Urinary bladder (tissue), 4 donors: Measurements from ENCODE around the gene NT5M. TPM values are rescaled to one million over a fixed set of nuclear protein-coding genes. Genes with fewer than 3 reads are reported as not detected.

Experiments
- DNase-seq: peaks from one replicate; pipeline ENCODE4 v3.0.0-alpha.2; 2015; ENCODE audit errors: extremely low spot score
- H3K27ac ChIP-seq: one replicate; pipeline ENCODE4 v1.5.1; 2013; ENCODE audit warnings: low read depth, mild to moderate bottlenecking, moderate library complexity
- H3K36me3 ChIP-seq: one replicate; pipeline ENCODE4 v1.6.1; 2013; ENCODE audit warnings: mild to moderate bottlenecking, moderate library complexity; ENCODE audit not compliant: insufficient read depth
- H3K4me1 ChIP-seq: one replicate; pipeline ENCODE4 v1.6.1; 2013; ENCODE audit warnings: mild to moderate bottlenecking, moderate library complexity; ENCODE audit not compliant: insufficient read depth
- H3K4me3 ChIP-seq: one replicate; pipeline ENCODE4 v1.5.1; 2013; ENCODE audit warnings: low read depth, low read length
- WGBS: extraction: QIAGEN DNeasy Blood & Tissue Kit; methylation state at CpG from one replicate; pipeline ENCODE4 v1.1.7; 2013; 5-methylcytosine and 5-hydroxymethylcytosine counted together
- polyA plus RNA-seq: library from polyadenylated mRNA; stranded (reverse); fragments of 200-250 nt; gene quantifications from one replicate; pipeline ENCODE4 v1.2.3, GENCODE V29; 2013
- total RNA-seq: library from RNA; depleted of rRNA; stranded (reverse); fragments of >200 nt; gene quantifications from one replicate; pipeline ENCODE4 v1.2.3, GENCODE V29; 2014
- donor health status: healthy with polysubstance abuse.
- donor health status: healthy.

The NT5M gene
- total and polyA plus RNA-seq, 2 donors, result 1.6 to 5.9 TPM

GRCh38 chr17:17386094-17386800 lies 83.1 kb downstream of the NT5M start:
- Histone ChIP-seq H3K4me3 (no peak overlapping the region), H3K36me3 (no peaks in the 10 kb centered on the region), H3K27ac (no peak overlapping the region), H3K4me1 (no peaks in the 10 kb centered on the region)
- no peak for DNase-seq
- 82% methylated on average over 15 of the region's 15 CpGs for WGBS

DNA sequence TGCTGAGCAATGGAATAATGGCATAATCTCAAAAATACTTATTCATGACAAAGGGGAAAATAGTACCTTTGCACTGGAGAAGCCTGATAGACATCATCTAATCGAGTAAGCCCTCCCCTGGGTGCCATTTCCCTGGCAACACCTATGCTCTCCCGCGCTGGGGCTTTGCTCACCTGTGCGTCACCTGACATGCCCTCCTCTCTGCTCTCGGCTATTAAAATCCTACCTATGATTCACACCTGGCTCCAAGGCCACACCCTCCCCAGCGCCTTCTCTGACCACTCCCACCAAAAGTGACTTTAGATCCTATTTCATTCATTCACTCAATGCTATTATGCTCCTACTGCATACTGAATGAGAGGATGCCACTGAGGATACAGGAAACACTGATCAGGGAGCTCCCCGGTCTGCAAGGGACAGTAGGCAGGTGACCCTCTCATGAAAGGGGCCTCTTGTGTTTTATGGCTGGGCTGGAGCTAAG lies 83.9 kb downstream of the NT5M start:
- no peaks in the 10 kb centered on the region for H3K36me3 ChIP-seq
- DNase-seq, result no peak
- H3K27ac ChIP-seq, result no peak overlapping the region
- WGBS, result 84% methylated on average over 7 of the region's 7 CpGs
- H3K4me3 ChIP-seq, result no peak overlapping the region
- no peaks in the 10 kb centered on the region for H3K4me1 ChIP-seq

DNA sequence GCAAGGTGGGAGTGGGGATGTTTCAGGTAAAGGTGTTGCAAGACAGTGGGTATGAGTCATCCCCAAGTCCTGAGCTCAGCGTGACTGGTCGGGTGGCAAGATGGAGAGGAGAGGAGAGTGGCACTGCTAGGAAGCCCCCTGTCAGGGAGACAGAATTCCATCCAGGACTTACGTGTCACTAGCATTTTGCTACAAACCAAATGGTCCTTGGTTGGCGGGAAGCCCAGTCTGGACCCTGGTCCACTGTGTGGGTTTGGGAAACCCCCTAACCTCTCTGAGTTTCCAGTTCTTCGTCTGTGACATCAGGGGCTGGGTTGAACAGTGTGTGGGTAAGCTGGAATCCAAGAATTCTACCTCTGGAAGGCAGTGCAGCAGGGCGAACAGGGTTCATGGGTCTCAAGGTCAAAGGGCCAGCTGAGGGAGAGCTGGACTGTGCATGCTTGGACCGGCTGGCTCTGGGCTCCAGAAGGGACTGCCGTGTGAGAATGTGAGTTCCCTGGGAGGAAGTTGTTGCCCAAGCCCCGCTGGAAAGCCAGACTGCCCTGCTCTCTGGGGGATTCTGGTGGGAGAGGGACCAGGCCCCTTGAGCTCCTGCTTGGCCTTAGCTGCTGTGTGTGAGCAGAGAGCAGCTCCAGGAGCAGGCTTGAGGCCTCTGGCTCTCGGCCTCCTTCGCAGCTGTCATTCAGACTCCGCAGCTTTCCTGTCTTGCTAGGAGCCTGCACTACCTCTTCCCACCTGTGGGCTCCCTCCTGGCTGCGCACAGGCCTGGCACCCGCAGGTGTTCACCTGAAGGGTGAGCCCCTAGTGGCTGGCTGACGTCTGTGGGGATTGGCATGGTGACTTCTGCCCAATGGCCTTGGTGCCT lies 84.6 kb downstream of the NT5M start:
- no peaks in the 10 kb centered on the region for H3K36me3 ChIP-seq
- no peaks in the 10 kb centered on the region for H3K4me1 ChIP-seq
- DNase-seq, result no peak
- 71% methylated on average over 15 of the region's 15 CpGs for WGBS
- no peak overlapping the region for H3K27ac ChIP-seq
- no peak overlapping the region for H3K4me3 ChIP-seq

DNA sequence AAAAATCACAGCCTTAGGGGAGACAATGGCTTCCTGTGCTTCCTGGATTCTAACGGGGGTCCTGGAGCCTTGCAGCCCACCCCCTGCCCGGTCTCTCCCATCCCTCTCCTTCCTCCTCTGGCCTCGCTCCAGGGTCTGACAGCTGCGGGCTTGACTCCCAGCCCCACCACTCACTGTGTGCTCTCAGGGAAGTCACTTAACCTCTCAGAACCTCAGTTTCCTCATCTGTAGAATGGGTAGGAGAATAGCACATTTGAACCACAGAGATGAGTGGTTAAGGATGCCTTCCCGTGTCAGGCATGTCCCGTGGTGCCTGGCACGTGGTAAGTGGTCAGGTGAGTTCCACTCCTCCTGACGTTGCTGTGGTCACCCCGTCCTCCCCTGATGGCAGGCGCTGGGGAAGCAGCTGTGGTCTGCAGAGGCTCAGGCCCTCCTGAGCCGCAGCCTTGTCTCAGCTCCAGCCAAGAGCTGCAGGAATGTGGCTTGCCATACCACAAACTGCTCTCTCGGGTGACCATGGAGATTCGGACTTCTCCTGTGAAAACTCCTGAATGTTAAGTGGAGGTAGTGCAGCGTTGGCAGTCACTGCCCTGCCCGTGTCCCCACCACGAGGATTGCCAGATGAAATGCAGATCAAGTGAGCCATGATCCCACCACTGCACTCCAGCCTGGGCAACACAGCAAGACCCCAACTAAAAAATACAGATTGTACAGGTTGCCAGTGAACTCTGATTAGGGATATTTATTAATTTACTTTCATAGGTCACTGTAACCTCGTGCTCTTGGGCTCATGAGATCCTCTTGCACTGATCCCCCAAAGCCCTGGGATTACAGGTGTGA lies 85.7 kb downstream of the NT5M start:
- Histone ChIP-seq H3K4me3 (no peak overlapping the region), H3K27ac (no peak overlapping the region), H3K4me1 (no peaks in the 10 kb centered on the region), H3K36me3 (no peaks in the 10 kb centered on the region)
- WGBS, result 82% methylated on average over 17 of the region's 17 CpGs
- DNase-seq, result no peak

DNA sequence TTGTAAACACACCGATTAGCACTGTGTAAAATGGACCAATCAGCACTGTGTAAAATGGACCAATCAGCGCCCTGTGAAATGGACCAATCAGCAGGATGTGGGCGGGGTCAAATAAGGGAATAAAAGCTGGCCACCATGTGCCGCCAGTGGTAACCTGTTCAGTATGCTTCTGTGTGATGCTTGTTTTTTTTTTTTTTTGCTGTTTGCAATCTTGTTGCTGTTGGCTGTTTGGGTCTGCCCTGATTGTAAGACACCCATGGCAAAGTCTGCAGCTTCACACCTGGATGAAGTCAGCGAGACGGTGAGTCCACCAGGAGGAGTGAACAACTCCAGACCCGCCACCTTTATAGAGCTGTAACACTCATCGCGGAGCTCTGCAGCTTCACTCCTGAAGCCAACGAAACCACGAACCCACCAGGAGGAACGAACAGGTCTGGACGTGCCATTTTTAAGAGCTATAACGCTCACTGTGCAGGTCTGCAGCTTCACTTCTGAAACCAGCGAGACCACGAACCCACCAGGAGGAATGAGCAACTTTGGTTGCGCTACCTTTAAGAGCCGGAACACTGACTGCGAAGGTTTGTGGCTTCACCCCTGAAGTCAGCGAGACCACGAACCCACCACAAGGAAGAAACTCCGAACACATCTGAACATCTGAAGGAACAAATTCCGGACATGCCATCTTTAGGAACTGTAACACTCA lies 88.6 kb downstream of the NT5M start:
- Histone ChIP-seq H3K36me3 (no peaks in the 10 kb centered on the region), H3K4me1 (no peaks in the 10 kb centered on the region), H3K4me3 (no peak overlapping the region), H3K27ac (no peak overlapping the region)
- no peak for DNase-seq
- 83% methylated on average over 23 of the region's 23 CpGs for WGBS

GRCh38 chr17:17393976-17394375 lies 90.8 kb downstream of the NT5M start:
- no peak overlapping the region for H3K27ac ChIP-seq
- no peak for DNase-seq
- WGBS, result 77% methylated on average over 12 of the region's 12 CpGs

GRCh38 chr17:17394494-17394893 lies 91.3 kb downstream of the NT5M start:
- WGBS, result 83% methylated on average over 9 of the region's 9 CpGs
- no peak overlapping the region for H3K4me3 ChIP-seq

More at GRCh38 chr17:17393976-17394375, 90.8 kb downstream of the NT5M start:
- no peaks in the 10 kb centered on the region for H3K36me3 ChIP-seq
- H3K4me1 ChIP-seq, result no peaks in the 10 kb centered on the region
- H3K4me3 ChIP-seq, result no peak overlapping the region

GRCh38 chr17:17395246-17395802 lies 92.2 kb downstream of the NT5M start:
- WGBS, result 76% methylated on average over 6 of the region's 6 CpGs
- no peaks in the 10 kb centered on the region for H3K4me1 ChIP-seq
- DNase-seq, result no peak
- H3K36me3 ChIP-seq, result no peaks in the 10 kb centered on the region
- no peak overlapping the region for H3K27ac ChIP-seq
- H3K4me3 ChIP-seq, result no peak overlapping the region

More at GRCh38 chr17:17394494-17394893, 91.3 kb downstream of the NT5M start:
- no peak for DNase-seq
- Histone ChIP-seq H3K36me3 (no peaks in the 10 kb centered on the region), H3K27ac (no peak overlapping the region), H3K4me1 (no peaks in the 10 kb centered on the region)

GRCh38 chr17:17395885-17396284 lies 92.7 kb downstream of the NT5M start:
- Histone ChIP-seq H3K27ac (no peak overlapping the region), H3K36me3 (no peaks in the 10 kb centered on the region), H3K4me1 (no peaks in the 10 kb centered on the region), H3K4me3 (no peak overlapping the region)
- 97% methylated on average over 6 of the region's 6 CpGs for WGBS
- no peak for DNase-seq

Other genes starting within 250 kb of the NT5M start
- gene PLD6, start 97.0 kb upstream of the NT5M start, total RNA-seq, result 2.8 TPM
- gene PLD6, start 97.0 kb upstream of the NT5M start, polyA plus RNA-seq, result 5.1 TPM
- 31.3 TPM for gene FLCN, start 66.2 kb upstream of the NT5M start, total RNA-seq
- gene FLCN, start 66.2 kb upstream of the NT5M start, polyA plus RNA-seq, result 35.9 TPM
- gene COPS3, start 22.1 kb upstream of the NT5M start, total RNA-seq, result 81.4 TPM
- 51.1 TPM for gene COPS3, start 22.1 kb upstream of the NT5M start, polyA plus RNA-seq
- gene MED9, start 173.6 kb downstream of the NT5M start, total RNA-seq, result 9.5 TPM
- 17.5 TPM for gene MED9, start 173.6 kb downstream of the NT5M start, polyA plus RNA-seq
- 2.6 TPM for gene RASD1, start 193.0 kb downstream of the NT5M start, total RNA-seq
- 12.5 TPM for gene RASD1, start 193.0 kb downstream of the NT5M start, polyA plus RNA-seq